NOMO-1 treated with DMSO at 0.1 percent for 48 hours (cell line): Measurements from ENCODE around the gene ZNRF3.
A peak's percentile ranks its signal among the peaks of the same experiment; 100 is the strongest.

Experiments used
- DNase-seq: peaks from one replicate; lab custom pipeline; 2025; ENCODE audit not compliant: unreplicated experiment; lab: John Stamatoyannopoulos, UW

Gene ZNRF3

GRCh38 chr22:28950617-28951411 lies 67.4 kb downstream of the ZNRF3 start:
- DNase-seq: no peak

DNA sequence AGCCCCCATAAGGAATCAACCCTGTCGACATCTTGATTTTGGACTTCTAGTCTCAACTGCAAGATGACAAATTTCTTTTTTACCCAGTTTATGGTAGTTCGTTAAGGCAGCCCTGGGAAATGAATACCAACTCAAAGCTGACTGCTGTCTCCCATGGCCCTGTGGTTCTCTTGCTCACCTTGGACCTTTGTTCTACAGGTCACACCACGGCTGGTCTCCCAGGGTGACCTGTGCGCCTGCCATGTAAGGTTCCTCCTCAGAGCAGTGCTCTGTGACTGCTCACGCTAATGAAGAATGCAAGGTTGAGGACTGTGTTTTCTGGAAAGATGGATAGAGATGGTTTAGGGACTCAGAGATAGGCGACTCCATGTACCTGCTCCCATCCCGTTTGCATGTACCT lies 68.2 kb downstream of the ZNRF3 start:
- DNase-seq: no peak

GRCh38 chr22:28951969-28952521 lies 68.7 kb downstream of the ZNRF3 start:
- DNase-seq: no peak

DNA sequence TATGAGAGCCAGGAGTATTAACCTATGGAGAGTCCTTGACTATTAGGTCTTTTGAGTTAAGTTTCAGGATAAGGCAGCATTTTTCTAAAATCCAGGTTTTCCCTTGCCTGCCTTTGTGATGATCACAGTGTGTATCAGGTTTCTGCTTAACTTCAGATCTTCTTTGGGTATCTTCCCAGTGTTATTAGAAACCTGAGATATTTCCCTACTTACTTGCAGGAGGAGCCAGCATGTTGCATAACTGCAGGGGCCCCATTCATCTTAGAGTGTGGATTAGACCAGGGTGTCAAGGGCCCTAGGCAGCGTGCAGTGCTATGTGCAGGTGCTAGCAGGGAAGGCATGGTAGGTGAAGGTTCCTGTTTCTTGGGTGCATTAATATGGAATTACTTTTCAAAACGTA lies 69.5 kb downstream of the ZNRF3 start:
- DNase-seq: no peak

GRCh38 chr22:28953403-28953802 lies 70.0 kb downstream of the ZNRF3 start:
- DNase-seq: no peak

DNA sequence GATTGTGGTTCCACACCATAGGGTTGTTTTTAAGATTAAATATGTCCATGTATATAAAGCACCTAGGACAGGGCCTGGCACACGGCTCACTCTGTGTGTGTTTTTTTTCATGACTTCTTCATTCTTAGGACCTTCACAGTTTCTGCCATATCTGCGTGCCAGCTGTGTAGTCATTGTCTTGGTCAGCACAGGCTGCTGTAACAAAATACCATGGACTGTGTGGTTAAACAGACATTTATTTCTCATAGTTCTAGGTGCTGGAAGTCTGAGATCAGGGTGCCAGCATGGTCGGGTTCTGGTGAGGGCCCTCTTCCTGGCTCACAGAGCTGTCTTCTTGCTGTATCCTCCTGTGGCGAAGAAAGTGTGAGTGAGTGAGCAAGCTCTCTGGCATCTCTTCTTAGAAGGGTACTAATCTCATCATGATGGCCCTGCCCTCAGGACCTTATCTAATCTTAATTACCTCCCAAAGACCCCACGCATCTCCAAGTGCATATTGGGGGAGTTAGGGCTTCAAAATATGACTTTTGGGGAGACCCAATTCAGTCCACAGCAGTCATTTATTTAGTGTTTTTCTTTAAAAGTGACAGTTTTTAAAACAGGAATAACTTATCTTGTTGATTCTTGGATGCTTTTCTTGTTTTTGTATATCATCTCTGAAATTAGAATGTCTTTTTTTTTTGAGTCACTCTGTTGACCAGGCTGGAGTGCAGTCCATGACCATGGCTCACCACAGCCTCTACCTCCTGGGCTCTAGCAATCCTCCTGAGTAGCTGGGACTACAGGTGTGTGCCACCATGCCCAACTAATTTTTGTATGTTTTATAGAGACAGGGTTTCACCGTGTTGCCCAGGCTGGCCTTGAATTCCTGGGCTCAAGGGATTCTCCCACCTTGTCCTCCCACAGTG lies 70.9 kb downstream of the ZNRF3 start:
- DNase-seq: no peak

GRCh38 chr22:28955817-28956216 lies 72.4 kb downstream of the ZNRF3 start:
- DNase-seq: peak; percentile 75

- DNase-seq: peak; percentile 38
Measured at GRCh38 chr22:28956506-28956905, 73.1 kb downstream of the ZNRF3 start.

DNA sequence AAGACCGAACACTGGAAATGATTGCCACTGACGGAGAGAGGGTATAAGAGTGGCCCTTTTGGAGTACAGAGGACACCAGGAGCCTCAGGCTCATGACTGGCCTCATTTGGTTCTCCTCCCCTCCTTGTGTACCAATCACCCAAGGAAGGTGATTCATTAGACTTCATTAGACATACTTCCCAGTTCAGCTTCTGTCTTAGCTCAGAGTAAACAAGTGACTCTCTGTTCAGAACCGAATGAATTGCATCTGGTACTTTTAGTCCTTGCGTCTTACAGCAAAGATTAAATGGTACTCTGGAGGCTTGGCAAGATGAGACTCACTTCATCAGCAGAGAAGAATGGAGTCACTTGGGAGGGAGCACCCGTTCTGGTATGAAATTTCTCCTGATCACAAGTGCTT lies 75.2 kb downstream of the ZNRF3 start:
- DNase-seq: no peak

DNA sequence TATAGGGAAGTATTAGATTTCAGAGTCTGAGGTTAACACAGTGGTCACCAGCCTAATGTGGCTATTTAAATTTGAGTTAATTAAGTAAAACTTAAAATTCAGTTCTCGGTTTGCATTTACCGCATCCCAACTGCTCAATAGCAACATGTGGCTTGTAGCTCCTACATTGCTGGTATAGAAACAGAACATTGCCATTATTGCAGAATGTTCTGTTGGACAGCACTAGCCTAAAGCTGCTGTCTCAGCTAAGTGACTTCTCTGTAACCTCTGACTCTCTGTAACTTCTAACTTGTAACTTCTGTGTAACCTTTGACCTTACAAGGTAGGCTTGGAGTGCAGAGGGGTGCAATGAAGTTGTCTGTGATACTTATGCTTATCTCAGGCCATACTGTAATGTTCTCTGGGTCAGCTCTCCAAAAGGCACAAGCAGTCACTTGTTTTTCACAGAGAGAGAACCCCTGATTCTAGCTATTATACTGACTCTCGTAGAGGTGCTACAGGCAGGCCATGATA lies 78.7 kb downstream of the ZNRF3 start:
- DNase-seq: peak; percentile 29

- no peak for DNase-seq
Measured at GRCh38 chr22:28963362-28963761, 80.0 kb downstream of the ZNRF3 start.

GRCh38 chr22:28967163-28967665 lies 83.8 kb downstream of the ZNRF3 start:
- no peak for DNase-seq

- DNase-seq: no peak
Measured at GRCh38 chr22:28967969-28968368, 84.6 kb downstream of the ZNRF3 start.

GRCh38 chr22:28969401-28970168 lies 86.2 kb downstream of the ZNRF3 start:
- no peak for DNase-seq

- no peak for DNase-seq
Measured at GRCh38 chr22:28973352-28973751, 90.0 kb downstream of the ZNRF3 start.

- DNase-seq: no peak
Measured at GRCh38 chr22:28977060-28977459, 93.7 kb downstream of the ZNRF3 start.

GRCh38 chr22:28977481-28977971 lies 94.2 kb downstream of the ZNRF3 start:
- no peak for DNase-seq

DNA sequence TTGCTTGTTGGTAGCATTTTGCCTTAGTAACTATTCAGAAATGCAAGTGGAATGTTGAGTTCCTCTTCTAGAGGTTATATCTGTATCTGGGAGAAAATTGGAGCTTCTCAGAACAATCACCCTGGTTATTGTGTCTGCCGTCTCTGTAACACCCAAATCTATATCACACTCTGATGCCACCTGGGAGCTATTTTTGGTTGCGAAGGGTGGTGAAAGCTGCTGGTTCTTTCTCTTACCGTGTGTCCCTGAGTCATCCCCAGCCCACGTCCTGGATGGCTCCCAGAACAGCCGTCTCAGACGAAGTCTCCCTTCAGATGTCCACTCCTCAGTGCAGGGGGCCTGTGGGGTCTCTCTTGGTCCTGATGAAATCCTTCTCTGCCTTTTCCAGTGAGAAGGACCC lies 94.8 kb downstream of the ZNRF3 start:
- no peak for DNase-seq

GRCh38 chr22:28978863-28979796 lies 95.8 kb downstream of the ZNRF3 start:
- no peak for DNase-seq
